Uterus (tissue), 2 donors: ENCODE results near the gene EGFL8.
A peak's percentile ranks its signal among the peaks of the same experiment; 100 is the strongest.

Source experiments
- POLR2A ChIP-seq, 2 donors: fragments of 450-650 bp; IDR thresholded peaks; one replicate each; pipeline ENCODE4 v1.6.1; 2016; ENCODE audit warnings: antibody characterized with exemption in 2 of 2, mild to moderate bottlenecking in 1 of 2, moderate library complexity in 1 of 2
- TF ChIP-seq, protein P1 (sequence below), 4 experiments: fragments of 200-600 bp in 2 of 4; fragments of 450-650 bp in 2 of 4; sonication (generic) in 2 of 4; IDR thresholded peaks; one replicate each; pipeline ENCODE4 v1.5.1; 2016 to 2019; ENCODE audit warnings: antibody characterized with exemption in 4 of 4, mild to moderate bottlenecking in 2 of 4, moderate library complexity in 1 of 4

GRCh38 chr6:32153564-32154513 lies 10.6 kb upstream of the EGFL8 start, which contains the start of gene PPT2:
- peak; percentile 64 to 76 for TF ChIP-seq POLR2A (IDR thresholded peaks at IDR 0.05)
- TF ChIP-seq, protein P1, sequence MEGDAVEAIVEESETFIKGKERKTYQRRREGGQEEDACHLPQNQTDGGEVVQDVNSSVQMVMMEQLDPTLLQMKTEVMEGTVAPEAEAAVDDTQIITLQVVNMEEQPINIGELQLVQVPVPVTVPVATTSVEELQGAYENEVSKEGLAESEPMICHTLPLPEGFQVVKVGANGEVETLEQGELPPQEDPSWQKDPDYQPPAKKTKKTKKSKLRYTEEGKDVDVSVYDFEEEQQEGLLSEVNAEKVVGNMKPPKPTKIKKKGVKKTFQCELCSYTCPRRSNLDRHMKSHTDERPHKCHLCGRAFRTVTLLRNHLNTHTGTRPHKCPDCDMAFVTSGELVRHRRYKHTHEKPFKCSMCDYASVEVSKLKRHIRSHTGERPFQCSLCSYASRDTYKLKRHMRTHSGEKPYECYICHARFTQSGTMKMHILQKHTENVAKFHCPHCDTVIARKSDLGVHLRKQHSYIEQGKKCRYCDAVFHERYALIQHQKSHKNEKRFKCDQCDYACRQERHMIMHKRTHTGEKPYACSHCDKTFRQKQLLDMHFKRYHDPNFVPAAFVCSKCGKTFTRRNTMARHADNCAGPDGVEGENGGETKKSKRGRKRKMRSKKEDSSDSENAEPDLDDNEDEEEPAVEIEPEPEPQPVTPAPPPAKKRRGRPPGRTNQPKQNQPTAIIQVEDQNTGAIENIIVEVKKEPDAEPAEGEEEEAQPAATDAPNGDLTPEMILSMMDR (IDR thresholded peaks at IDR 0.05): peak in 3 of 4 experiments; percentile 1 to 40 (median 35)
